ENCODE results near the gene LHB.

LHB gene

GRCh38 chr19:49014123-49014869 lies 2.6 kb downstream of the LHB start:
- no peak for DNase-seq (ENCODE audit: low read depth in 1 of 2, low spot score in 1 of 2)

GRCh38 chr19:49011194-49011593 lies 5.7 kb downstream of the LHB start:
- no peak for DNase-seq (ENCODE audit: low read depth in 1 of 2, low spot score in 1 of 2)

GRCh38 chr19:49010453-49010852 lies 6.4 kb downstream of the LHB start:
- DNase-seq (ENCODE audit: low read depth in 1 of 2, low spot score in 1 of 2), result no peak

- no peak for DNase-seq (ENCODE audit: low read depth in 1 of 2, low spot score in 1 of 2)
These were observed 7.1 kb downstream of the LHB start for GRCh38 chr19:49009828-49010227.

GRCh38 chr19:49006905-49007304 lies 10.0 kb downstream of the LHB start:
- no peak for DNase-seq (ENCODE audit: low read depth in 1 of 2, low spot score in 1 of 2)

- DNase-seq (ENCODE audit: low read depth in 1 of 2, low spot score in 1 of 2), result no peak
These were observed 11.8 kb downstream of the LHB start for GRCh38 chr19:49004964-49005614.

- DNase-seq (ENCODE audit: low read depth in 1 of 2, low spot score in 1 of 2), result no peak
These were observed 12.8 kb downstream of the LHB start for GRCh38 chr19:49004133-49004532.

- DNase-seq (ENCODE audit: low read depth in 1 of 2, low spot score in 1 of 2), result peak; percentile 44 to 47
These were observed 17.2 kb downstream of the LHB start for GRCh38 chr19:48999481-49000325.

- no peak for DNase-seq (ENCODE audit: low read depth in 1 of 2, low spot score in 1 of 2)
These were observed 18.9 kb downstream of the LHB start for GRCh38 chr19:48997972-48998371.

- no peak for DNase-seq (ENCODE audit: low read depth in 1 of 2, low spot score in 1 of 2)
These were observed 22.9 kb downstream of the LHB start for GRCh38 chr19:48994035-48994386.

GRCh38 chr19:48993175-48994034 lies 23.5 kb downstream of the LHB start, which contains the start of the genes GYS1 and RUVBL2:
TSS of gene GYS1 (minus strand) at chr19:48993309. CDS start at chr19:48993112, 197 bp downstream.
TSS of gene RUVBL2 (plus strand) at chr19:48993887. CDS start at chr19:48993912, 25 bp downstream.
- peak; percentile 98 for DNase-seq (ENCODE audit: low read depth in 1 of 2, low spot score in 1 of 2)

- DNase-seq (ENCODE audit: low read depth in 1 of 2, low spot score in 1 of 2), result no peak
These were observed 24.2 kb downstream of the LHB start for GRCh38 chr19:48992581-48993174.

GRCh38 chr19:48991873-48992580 lies 24.9 kb downstream of the LHB start:
- DNase-seq (ENCODE audit: low read depth in 1 of 2, low spot score in 1 of 2), result no peak

GRCh38 chr19:48991011-48991609 lies 25.8 kb downstream of the LHB start:
- DNase-seq (ENCODE audit: low read depth in 1 of 2, low spot score in 1 of 2), result no peak

GRCh38 chr19:48990400-48990799 lies 26.5 kb downstream of the LHB start:
- DNase-seq (ENCODE audit: low read depth in 1 of 2, low spot score in 1 of 2), result no peak

GRCh38 chr19:48989701-48990291 lies 27.1 kb downstream of the LHB start:
- DNase-seq (ENCODE audit: low read depth in 1 of 2, low spot score in 1 of 2), result no peak

- DNase-seq (ENCODE audit: low read depth in 1 of 2, low spot score in 1 of 2), result no peak
These were observed 28.0 kb downstream of the LHB start for GRCh38 chr19:48988860-48989259.

GRCh38 chr19:48988286-48988685 lies 28.6 kb downstream of the LHB start:
- DNase-seq (ENCODE audit: low read depth in 1 of 2, low spot score in 1 of 2), result no peak

GRCh38 chr19:48987323-48987722 lies 29.6 kb downstream of the LHB start:
- DNase-seq (ENCODE audit: low read depth in 1 of 2, low spot score in 1 of 2), result no peak

All from activated CD4-positive, alpha-beta T cell treated with anti-CD3 and anti-CD28 coated beads, Interleukin-2, amount 50 U/mL, for 24 hours (primary cell).